Measurements from ENCODE around the gene PIEZO2.

DNA sequence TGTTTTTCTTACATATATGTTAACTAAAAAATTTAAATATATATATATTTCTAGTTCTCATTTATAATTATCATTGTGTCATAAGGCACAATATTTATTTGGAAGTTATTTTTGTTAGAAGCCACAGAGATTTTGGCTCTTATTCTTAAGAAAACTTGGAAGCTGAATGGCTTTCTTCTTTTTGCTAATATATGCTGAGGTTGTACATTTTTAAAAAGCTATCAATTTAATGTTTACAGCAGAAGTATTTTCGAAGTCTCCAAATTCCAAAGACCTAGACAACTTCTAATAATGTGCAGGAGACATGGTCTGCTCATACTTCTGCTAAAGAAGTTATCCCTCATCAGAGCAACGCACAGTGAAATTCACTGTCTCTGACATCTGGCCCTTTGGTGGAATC is 3.7 kb upstream of the PIEZO2 start:
- TF ChIP-seq POLR2AphosphoS5 (IDR thresholded peaks at IDR 0.05): no peak
- TF ChIP-seq, protein P1, sequence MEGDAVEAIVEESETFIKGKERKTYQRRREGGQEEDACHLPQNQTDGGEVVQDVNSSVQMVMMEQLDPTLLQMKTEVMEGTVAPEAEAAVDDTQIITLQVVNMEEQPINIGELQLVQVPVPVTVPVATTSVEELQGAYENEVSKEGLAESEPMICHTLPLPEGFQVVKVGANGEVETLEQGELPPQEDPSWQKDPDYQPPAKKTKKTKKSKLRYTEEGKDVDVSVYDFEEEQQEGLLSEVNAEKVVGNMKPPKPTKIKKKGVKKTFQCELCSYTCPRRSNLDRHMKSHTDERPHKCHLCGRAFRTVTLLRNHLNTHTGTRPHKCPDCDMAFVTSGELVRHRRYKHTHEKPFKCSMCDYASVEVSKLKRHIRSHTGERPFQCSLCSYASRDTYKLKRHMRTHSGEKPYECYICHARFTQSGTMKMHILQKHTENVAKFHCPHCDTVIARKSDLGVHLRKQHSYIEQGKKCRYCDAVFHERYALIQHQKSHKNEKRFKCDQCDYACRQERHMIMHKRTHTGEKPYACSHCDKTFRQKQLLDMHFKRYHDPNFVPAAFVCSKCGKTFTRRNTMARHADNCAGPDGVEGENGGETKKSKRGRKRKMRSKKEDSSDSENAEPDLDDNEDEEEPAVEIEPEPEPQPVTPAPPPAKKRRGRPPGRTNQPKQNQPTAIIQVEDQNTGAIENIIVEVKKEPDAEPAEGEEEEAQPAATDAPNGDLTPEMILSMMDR (IDR thresholded peaks at IDR 0.05; ENCODE audit: poor library complexity, severe bottlenecking): no peak
- no peak for TF ChIP-seq RAD21 (conservative IDR thresholded peaks at IDR 0.05)
- TF ChIP-seq EZH2 (IDR thresholded peaks at IDR 0.05; ENCODE audit: borderline replicate concordance, insufficient read depth, low read length, poor library complexity, severe bottlenecking): no peak
- no peak for TF ChIP-seq EP300 (conservative IDR thresholded peaks at IDR 0.05; ENCODE audit: poor library complexity, severe bottlenecking)
